GM23338 (cell line): Measurements from ENCODE around the gene FOXJ2. TPM values are rescaled to one million over a fixed set of nuclear protein-coding genes. Genes with fewer than 3 reads are reported as not detected.

Source experiments
- ATAC-seq: fragments of 200-7000 bp; cut with Tn5 transposase; 3 replicates; pipeline ENCODE4 v1.9.1; 2020
- DNase-seq: peaks from one replicate; pipeline ENCODE4 v3.0.0-alpha.2; 2015; ENCODE audit warnings: low spot score
- H2AFZ ChIP-seq: fragments of 200-600 bp; sonication (generic); 2 replicates; pipeline ENCODE4 v1.8.0; 2016; ENCODE audit warnings: antibody characterized with exemption, mild to moderate bottlenecking, moderate library complexity
- H3F3A ChIP-seq: fragments of 200-600 bp; sonication (generic); replicated peaks from 2 replicates; pipeline ENCODE4 v1.8.0; 2017; ENCODE audit warnings: antibody characterized with exemption, mixed run types, low read depth
- H3K27ac ChIP-seq: fragments of 200-600 bp; sonication (generic); 2 replicates; pipeline ENCODE4 v1.6.1; 2016; ENCODE audit warnings: low read depth
- H3K27me3 ChIP-seq: fragments of 200-600 bp; sonication (generic); 2 replicates; pipeline ENCODE4 v1.8.0; 2016; ENCODE audit warnings: mild to moderate bottlenecking, mixed run types, moderate library complexity; ENCODE audit not compliant: insufficient read depth
- H3K36me3 ChIP-seq: fragments of 200-600 bp; sonication (generic); 2 replicates; pipeline ENCODE4 v1.8.0; 2016; ENCODE audit warnings: mild to moderate bottlenecking; ENCODE audit not compliant: insufficient read depth
- H3K4me1 ChIP-seq: fragments of 200-600 bp; sonication (generic); 2 replicates; pipeline ENCODE4 v1.8.0; 2016; ENCODE audit warnings: mild to moderate bottlenecking, moderate library complexity; ENCODE audit not compliant: insufficient read depth
- H3K4me2 ChIP-seq: fragments of 200-600 bp; sonication (generic); 2 replicates; pipeline ENCODE4 v1.7.1; 2017; ENCODE audit warnings: mixed run types
- H3K4me3 ChIP-seq: fragments of 200-600 bp; sonication (generic); 2 replicates; pipeline ENCODE4 v1.6.1; 2016; ENCODE audit warnings: mixed run types
- H3K79me2 ChIP-seq: fragments of 200-600 bp; sonication (generic); replicated peaks from 2 replicates; pipeline ENCODE4 v1.8.0; 2017; ENCODE audit warnings: mild to moderate bottlenecking; ENCODE audit not compliant: insufficient read depth
- H3K9me2 ChIP-seq: fragments of 200-600 bp; sonication (generic); 2 replicates; pipeline ENCODE4 v1.8.0; 2017; ENCODE audit not compliant: insufficient read depth
- H4K20me1 ChIP-seq: fragments of 200-600 bp; sonication (generic); replicated peaks from 2 replicates; pipeline ENCODE4 v1.8.0; 2017; ENCODE audit warnings: mild to moderate bottlenecking; ENCODE audit not compliant: insufficient read depth
- H3K27ac Mint-ChIP-seq: 2 replicates; pipeline ENCODE4 v1.8.0; 2020; ENCODE audit warnings: inconsistent platforms, mild to moderate bottlenecking, moderate library complexity, mixed read lengths
- H3K27me3 Mint-ChIP-seq: 3 replicates; pipeline ENCODE4 v1.8.0; 2022; ENCODE audit warnings: low read depth, mild to moderate bottlenecking, moderate library complexity, mixed read lengths, inconsistent platforms; ENCODE audit not compliant: insufficient read depth, poor library complexity
- H3K36me3 Mint-ChIP-seq: 3 replicates; pipeline ENCODE4 v1.8.0; 2021; ENCODE audit warnings: low read depth, mild to moderate bottlenecking, inconsistent platforms, moderate library complexity, mixed read lengths
- H3K4me1 Mint-ChIP-seq: 3 replicates; pipeline ENCODE4 v1.8.0; 2020; ENCODE audit warnings: mild to moderate bottlenecking, inconsistent platforms, mixed read lengths
- H3K4me3 Mint-ChIP-seq: 3 replicates; pipeline ENCODE4 v1.8.0; 2021; ENCODE audit warnings: moderate library complexity, mild to moderate bottlenecking, inconsistent platforms, mixed read lengths
- H3K9me3 Mint-ChIP-seq: 3 replicates; pipeline ENCODE4 v1.8.0; 2020; ENCODE audit warnings: moderate library complexity, mild to moderate bottlenecking, inconsistent platforms, mixed read lengths
- CTCF ChIP-seq, 2 experiments: fragments of 200-600 bp in 1 of 2; sonication (generic) in 1 of 2; conservative IDR thresholded peaks; 2 replicates each; pipeline versions ENCODE4 v1.5.1 to v1.6.1; 2016 to 2017; ENCODE audit warnings: antibody characterized with exemption in 2 of 2, low read depth in 2 of 2, mild to moderate bottlenecking in 2 of 2, moderate library complexity in 1 of 2
- EZH2 ChIP-seq: fragments of 200-600 bp; sonication (generic); IDR thresholded peaks from one replicate; pipeline ENCODE4 v1.8.0; 2017; ENCODE audit warnings: antibody characterized with exemption, mild to moderate bottlenecking, low read depth; ENCODE audit not compliant: unreplicated experiment
- JUNB ChIP-seq: IDR thresholded peaks from one replicate; pipeline ENCODE4 v1.6.1; 2016; ENCODE audit warnings: antibody characterized with exemption; ENCODE audit not compliant: unreplicated experiment
- NANOG ChIP-seq: IDR thresholded peaks from 2 replicates; pipeline ENCODE4 v1.6.1; 2016; ENCODE audit warnings: antibody characterized with exemption, borderline replicate concordance
- POLR2AphosphoS5 ChIP-seq: IDR thresholded peaks from 2 replicates; pipeline ENCODE4 v1.6.1; 2016; ENCODE audit warnings: antibody characterized with exemption, low read depth
- ZNF462 ChIP-seq: fragments of 250-450 bp; sonication (Bioruptor Pico); IDR thresholded peaks from 2 replicates; pipeline ENCODE4 v1.5.0; 2020; ENCODE audit warnings: mild to moderate bottlenecking, moderate library complexity
- polyA plus RNA-seq: library from polyadenylated mRNA; unstranded; fragments of >200 nt; fragmentation: Nextera tagmentation; extraction: Ambion mirVana; gene quantifications from 2 replicates; pipeline ENCODE4 v1.2.1, GENCODE V29; 2016
- total RNA-seq: library from RNA; depleted of rRNA; stranded (reverse); fragments of >200 nt; shearing (Covaris generic); gene quantifications from 2 replicates; pipeline ENCODE4 v1.2.3, GENCODE V29; 2014

Gene FOXJ2
- total and polyA plus RNA-seq, 2 experiments from 2014 or later, result 4.9 to 10.4 TPM

- H3K4me1 ChIP-seq, result peaks cover 60% of the 10 kb centered on the region
These were observed 5.4 kb downstream of the FOXJ2 start for GRCh38 chr12:8037947-8038346.

GRCh38 chr12:8038659-8039114 lies 6.2 kb downstream of the FOXJ2 start:
- Histone ChIP-seq H3K36me3 (peaks cover 23% of the 10 kb centered on the region; the same call in 1 of the 2 replicates), H3K9me2 (no peaks in the 10 kb centered on the region), H3F3A (peaks cover 9% of the 10 kb centered on the region; the same call in 1 of the 2 replicates), H4K20me1 (0 out of 2 replicates have a peak, but pooled peaks cover 4% of the 10 kb centered on the region), H3K27ac (peak overlapping the region; percentile 86), H3K4me2 (peak overlapping the region; percentile 85), H3K27me3 (no peaks in the 10 kb centered on the region), H3K4me1 (peaks cover 57% of the 10 kb centered on the region), H3K4me3 (peak overlapping the region; percentile 54), H3K79me2 (peaks cover 16% of the 10 kb centered on the region), H2AFZ (no peak overlapping the region)
- ATAC-seq, result peak; percentile 94
- Mint-ChIP-seq H3K36me3 (peaks cover 10% of the 10 kb centered on the region), H3K27me3 (peaks cover 2% of the 10 kb centered on the region), H3K27ac (no peak overlapping the region), H3K4me3 (peak overlapping the region; percentile 45), H3K9me3 (no peaks in the 10 kb centered on the region), H3K4me1 (peaks cover 57% of the 10 kb centered on the region)
- no peak for TF ChIP-seq NANOG
- TF ChIP-seq JUNB, result no peak
- no peak for TF ChIP-seq EZH2
- peak; percentile 18; the same call in 1 of the 2 replicates for TF ChIP-seq ZNF462
- peak; percentile 90 for DNase-seq

More at GRCh38 chr12:8037947-8038346, 5.4 kb downstream of the FOXJ2 start:
- no peaks in the 10 kb centered on the region for H3K9me3 Mint-ChIP-seq
- Histone ChIP-seq H3K79me2 (peaks cover 18% of the 10 kb centered on the region), H3K27me3 (no peaks in the 10 kb centered on the region), H3K4me2 (peak overlapping the region; percentile 85), H3K9me2 (no peaks in the 10 kb centered on the region), H3K36me3 (peaks cover 16% of the 10 kb centered on the region; the same call in 1 of the 2 replicates), H3K4me3 (peak overlapping the region; percentile 54), H2AFZ (no peak overlapping the region), H3F3A (peaks cover 12% of the 10 kb centered on the region; the same call in 1 of the 2 replicates), H3K27ac (0 out of 2 replicates have a peak overlapping the region, but pooled peaks have one; percentile 86), H4K20me1 (0 out of 2 replicates have a peak, but pooled peaks cover 4% of the 10 kb centered on the region)
- peak overlapping the region; percentile 45 for H3K4me3 Mint-ChIP-seq
- DNase-seq (peak; percentile 48), ATAC-seq (no peak; the same call in 2 of the 3 replicates)
- TF ChIP-seq CTCF (conservative IDR thresholded peaks at IDR 0.05; ENCODE audit: low read depth in 2 of 2), result no peak
- no peak for TF ChIP-seq POLR2AphosphoS5
- H3K27ac Mint-ChIP-seq, result no peak overlapping the region
- peaks cover 59% of the 10 kb centered on the region for H3K4me1 Mint-ChIP-seq
- H3K27me3 Mint-ChIP-seq, result peaks cover 2% of the 10 kb centered on the region
- H3K36me3 Mint-ChIP-seq, result peaks cover 4% of the 10 kb centered on the region
